OCI-LY3 (cell line): Measurements from ENCODE around the gene SLFN12.

Source experiments
- EZH2phosphoT487 ChIP-seq: fragments of 200-600 bp; shearing (Covaris generic); IDR thresholded peaks from 2 replicates; pipeline ENCODE4 v1.6.1; 2018; ENCODE audit warnings: antibody characterized with exemption, mixed run types, low read depth
- TF ChIP-seq, protein P1 (sequence below): fragments of 200-600, 300-600 bp; sonication (generic); IDR thresholded peaks from 2 replicates; pipeline ENCODE4 v1.5.1; 2014; ENCODE audit warnings: antibody characterized with exemption, low read length, low read depth

DNA sequence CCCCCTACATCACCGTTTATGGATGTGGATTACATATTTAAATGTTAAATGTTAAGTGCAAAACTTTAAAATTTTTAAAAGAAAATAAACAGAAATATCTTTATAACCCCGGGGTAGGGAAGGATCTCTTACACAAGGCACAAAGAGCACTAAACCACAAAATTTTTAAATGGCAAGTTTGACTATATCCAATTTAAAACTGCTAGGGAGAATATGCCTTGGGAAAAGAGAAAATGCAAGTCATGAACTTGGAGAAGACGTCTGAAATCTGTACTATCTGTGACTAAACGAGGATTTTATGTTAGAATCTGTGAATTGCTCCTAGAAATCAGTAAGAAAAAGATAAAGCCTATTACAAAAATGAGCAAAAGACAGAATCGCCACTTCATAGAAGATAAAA lies 44.9 kb upstream of the SLFN12 start:
- TF ChIP-seq, protein P1, sequence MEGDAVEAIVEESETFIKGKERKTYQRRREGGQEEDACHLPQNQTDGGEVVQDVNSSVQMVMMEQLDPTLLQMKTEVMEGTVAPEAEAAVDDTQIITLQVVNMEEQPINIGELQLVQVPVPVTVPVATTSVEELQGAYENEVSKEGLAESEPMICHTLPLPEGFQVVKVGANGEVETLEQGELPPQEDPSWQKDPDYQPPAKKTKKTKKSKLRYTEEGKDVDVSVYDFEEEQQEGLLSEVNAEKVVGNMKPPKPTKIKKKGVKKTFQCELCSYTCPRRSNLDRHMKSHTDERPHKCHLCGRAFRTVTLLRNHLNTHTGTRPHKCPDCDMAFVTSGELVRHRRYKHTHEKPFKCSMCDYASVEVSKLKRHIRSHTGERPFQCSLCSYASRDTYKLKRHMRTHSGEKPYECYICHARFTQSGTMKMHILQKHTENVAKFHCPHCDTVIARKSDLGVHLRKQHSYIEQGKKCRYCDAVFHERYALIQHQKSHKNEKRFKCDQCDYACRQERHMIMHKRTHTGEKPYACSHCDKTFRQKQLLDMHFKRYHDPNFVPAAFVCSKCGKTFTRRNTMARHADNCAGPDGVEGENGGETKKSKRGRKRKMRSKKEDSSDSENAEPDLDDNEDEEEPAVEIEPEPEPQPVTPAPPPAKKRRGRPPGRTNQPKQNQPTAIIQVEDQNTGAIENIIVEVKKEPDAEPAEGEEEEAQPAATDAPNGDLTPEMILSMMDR, result no peak
- TF ChIP-seq EZH2phosphoT487, result no peak
